MCF 10A (cell line): ENCODE measurements around the gene ABCA6. TPM values are rescaled to one million over a fixed set of nuclear protein-coding genes. Genes with fewer than 3 reads are reported as not detected.

Experiments
- BruUV-seq: library from RNA; stranded (reverse); fragments of 400-500 nt; replicated peaks from 2 replicates; lab custom pipeline; 2021; lab: Mats Ljungman, UMichigan
- CTCF ChIA-PET: fragments of 300-600 bp; sonication (Branson Sonifier 250); formaldehyde crosslinking; extraction: SDS; loops from one replicate; lab custom pipeline; 2021; ENCODE audit warnings: antibody characterized with exemption, inconsistent platforms; lab: Yijun Ruan, JAX
- POLR2A ChIA-PET: fragments of 300-600, 350-650 bp; sonication (Branson Sonifier 250); formaldehyde crosslinking; extraction: SDS; loops from one replicate; lab custom pipeline; 2020; ENCODE audit warnings: antibody characterized with exemption, inconsistent platforms; lab: Yijun Ruan, JAX
- DNase-seq: peaks from one replicate; pipeline ENCODE4 v3.0.0-alpha.2; 2018; ENCODE audit not compliant: unreplicated experiment
- H3K27ac Mint-ChIP-seq: one replicate; pipeline ENCODE4 v1.8.0; 2022; ENCODE audit warnings: mild to moderate bottlenecking, low read depth, mixed read lengths; ENCODE audit not compliant: unreplicated experiment
- H3K27me3 Mint-ChIP-seq: one replicate; pipeline ENCODE4 v1.8.0; 2022; ENCODE audit warnings: mixed read lengths; ENCODE audit not compliant: insufficient read depth, unreplicated experiment
- H3K36me3 Mint-ChIP-seq: one replicate; pipeline ENCODE4 v1.8.0; 2022; ENCODE audit warnings: mild to moderate bottlenecking, moderate library complexity, mixed read lengths; ENCODE audit not compliant: insufficient read depth, unreplicated experiment
- H3K4me1 Mint-ChIP-seq: one replicate; pipeline ENCODE4 v1.8.0; 2022; ENCODE audit warnings: mixed read lengths; ENCODE audit not compliant: insufficient read depth, unreplicated experiment
- H3K4me3 Mint-ChIP-seq: one replicate; pipeline ENCODE4 v1.8.0; 2022; ENCODE audit warnings: mild to moderate bottlenecking, moderate library complexity, mixed read lengths; ENCODE audit not compliant: unreplicated experiment
- H3K9me3 Mint-ChIP-seq: one replicate; pipeline ENCODE4 v1.8.0; 2022; ENCODE audit warnings: mixed read lengths; ENCODE audit not compliant: unreplicated experiment
- intact Hi-C: fragments of 100-400 bp; cut with micrococcal nuclease; formaldehyde crosslinking; loops from 2 replicates; pipeline ENCODE4 v1.14.1; 2022
- total RNA-seq: library from RNA; stranded (reverse); gene quantifications from 2 replicates; pipeline ENCODE4 v1.2.3, GENCODE V29; 2022
- TF ChIP-seq, protein P1 (sequence below): fragments of 200-600 bp; IDR thresholded peaks from one replicate; pipeline ENCODE4 v1.8.0; 2022; ENCODE audit warnings: antibody characterized with exemption, mild to moderate bottlenecking; ENCODE audit not compliant: unreplicated experiment

ABCA6 gene
- total RNA-seq, 1 experiment from 2014 or later: 34.5 TPM

DNA sequence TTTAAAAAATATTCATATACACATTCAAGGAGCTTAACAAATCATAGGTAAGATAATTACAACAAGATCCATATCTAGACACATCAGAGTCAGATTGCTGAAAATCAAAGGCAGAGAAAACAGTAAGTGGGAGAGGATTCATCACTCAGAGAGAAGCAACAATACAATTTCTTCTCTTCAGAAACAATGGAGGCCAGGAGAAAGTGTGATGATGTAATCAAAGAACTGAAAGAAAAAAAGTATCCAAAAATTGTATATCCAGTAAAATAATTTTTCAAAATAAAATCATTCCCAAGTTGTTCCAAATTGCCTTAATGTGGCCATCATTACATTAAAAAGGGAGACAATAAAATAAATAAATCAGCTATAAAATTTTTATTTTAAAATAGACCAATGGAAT, 17.7 kb upstream of the ABCA6 start:
- Mint-ChIP-seq H3K36me3 (no peaks in the 10 kb centered on the region), H3K4me3 (no peak overlapping the region), H3K4me1 (no peaks in the 10 kb centered on the region), H3K27ac (no peak overlapping the region), H3K27me3 (no peaks in the 10 kb centered on the region), H3K9me3 (no peaks in the 10 kb centered on the region)
- ChIA-PET POLR2A (interaction anchor here (0.9 to 1.7 kb wide), 2 partner anchors 9 to 11 kb away, joined by 3 to 4 read pairs; no protein-coding TSS in a partner anchor), CTCF (no interaction called here)
- intact Hi-C loops: no loop called here
- no TSS peak for BruUV-seq
- no peak for DNase-seq
- TF ChIP-seq, protein P1, sequence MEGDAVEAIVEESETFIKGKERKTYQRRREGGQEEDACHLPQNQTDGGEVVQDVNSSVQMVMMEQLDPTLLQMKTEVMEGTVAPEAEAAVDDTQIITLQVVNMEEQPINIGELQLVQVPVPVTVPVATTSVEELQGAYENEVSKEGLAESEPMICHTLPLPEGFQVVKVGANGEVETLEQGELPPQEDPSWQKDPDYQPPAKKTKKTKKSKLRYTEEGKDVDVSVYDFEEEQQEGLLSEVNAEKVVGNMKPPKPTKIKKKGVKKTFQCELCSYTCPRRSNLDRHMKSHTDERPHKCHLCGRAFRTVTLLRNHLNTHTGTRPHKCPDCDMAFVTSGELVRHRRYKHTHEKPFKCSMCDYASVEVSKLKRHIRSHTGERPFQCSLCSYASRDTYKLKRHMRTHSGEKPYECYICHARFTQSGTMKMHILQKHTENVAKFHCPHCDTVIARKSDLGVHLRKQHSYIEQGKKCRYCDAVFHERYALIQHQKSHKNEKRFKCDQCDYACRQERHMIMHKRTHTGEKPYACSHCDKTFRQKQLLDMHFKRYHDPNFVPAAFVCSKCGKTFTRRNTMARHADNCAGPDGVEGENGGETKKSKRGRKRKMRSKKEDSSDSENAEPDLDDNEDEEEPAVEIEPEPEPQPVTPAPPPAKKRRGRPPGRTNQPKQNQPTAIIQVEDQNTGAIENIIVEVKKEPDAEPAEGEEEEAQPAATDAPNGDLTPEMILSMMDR: no peak

DNA sequence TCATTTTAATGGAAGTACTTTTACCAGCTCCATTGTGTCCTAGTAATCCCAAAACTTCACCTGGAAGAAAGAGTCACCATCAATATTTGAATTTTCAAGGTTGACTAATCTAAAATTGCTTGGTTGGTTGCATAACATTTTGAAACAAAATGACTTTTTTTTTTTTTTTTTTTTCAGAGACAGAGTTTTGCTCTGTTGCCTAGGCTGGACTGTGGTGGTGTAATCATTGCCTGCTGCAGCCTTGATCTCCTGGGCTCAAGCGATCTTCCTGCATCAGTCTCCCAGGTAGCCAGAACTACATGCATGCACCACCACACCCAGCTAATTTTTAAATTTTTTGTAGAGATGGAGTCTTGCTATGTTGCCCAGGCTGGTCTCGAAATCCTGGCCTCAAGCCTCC, 12.6 kb upstream of the ABCA6 start:
- Mint-ChIP-seq H3K9me3 (peaks cover 7% of the 10 kb centered on the region), H3K4me1 (no peaks in the 10 kb centered on the region), H3K27me3 (no peaks in the 10 kb centered on the region), H3K36me3 (peaks cover 5% of the 10 kb centered on the region), H3K4me3 (no peak overlapping the region), H3K27ac (no peak overlapping the region)
- no TSS peak for BruUV-seq
- intact Hi-C loops: no loop called here
- CTCF ChIA-PET: no interaction called here
- no peak for DNase-seq
- POLR2A ChIA-PET: interaction anchor here (0.9 kb wide), 1 partner anchor 9 kb away, joined by 5 read pairs; no protein-coding TSS in a partner anchor
- TF ChIP-seq, protein P1: no peak

DNA sequence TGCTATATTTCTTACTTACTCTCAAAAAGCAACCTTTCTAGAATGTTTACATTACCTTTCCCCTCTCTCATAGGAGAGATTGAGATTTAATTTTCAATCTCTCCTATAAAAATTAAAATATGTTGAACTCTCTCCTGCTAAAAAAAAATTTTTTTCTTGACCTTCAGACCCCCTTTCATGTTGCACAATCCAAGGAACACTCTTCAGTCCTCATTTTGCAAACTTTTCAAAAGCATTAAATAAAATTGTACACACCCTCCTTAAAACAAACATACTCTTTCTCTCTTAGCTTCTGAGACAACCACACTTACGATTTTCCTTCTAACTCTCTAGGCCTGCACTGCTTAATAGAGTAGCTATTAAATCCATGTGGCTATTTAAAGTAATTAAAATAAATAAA, 8.6 kb upstream of the ABCA6 start:
- H3K27ac Mint-ChIP-seq: no peak overlapping the region
- peaks cover under 1% of the 10 kb centered on the region for H3K4me1 Mint-ChIP-seq
- H3K27me3 Mint-ChIP-seq: no peaks in the 10 kb centered on the region
- intact Hi-C loops: no loop called here
- peaks cover 5% of the 10 kb centered on the region for H3K36me3 Mint-ChIP-seq
- CTCF ChIA-PET: interaction anchor here (0.7 kb wide), 1 partner anchor 91 kb away, joined by 3 read pairs; no protein-coding TSS in a partner anchor
- no peak for DNase-seq
- POLR2A ChIA-PET: interaction anchor here (1.1 to 2.7 kb wide), 2 partner anchors 8 to 9 kb away, joined by 3 to 12 read pairs; partner anchors contain the start of gene ABCA6
- no TSS peak for BruUV-seq
- no peak overlapping the region for H3K4me3 Mint-ChIP-seq
- TF ChIP-seq, protein P1: no peak
- H3K9me3 Mint-ChIP-seq: peaks cover 7% of the 10 kb centered on the region

DNA sequence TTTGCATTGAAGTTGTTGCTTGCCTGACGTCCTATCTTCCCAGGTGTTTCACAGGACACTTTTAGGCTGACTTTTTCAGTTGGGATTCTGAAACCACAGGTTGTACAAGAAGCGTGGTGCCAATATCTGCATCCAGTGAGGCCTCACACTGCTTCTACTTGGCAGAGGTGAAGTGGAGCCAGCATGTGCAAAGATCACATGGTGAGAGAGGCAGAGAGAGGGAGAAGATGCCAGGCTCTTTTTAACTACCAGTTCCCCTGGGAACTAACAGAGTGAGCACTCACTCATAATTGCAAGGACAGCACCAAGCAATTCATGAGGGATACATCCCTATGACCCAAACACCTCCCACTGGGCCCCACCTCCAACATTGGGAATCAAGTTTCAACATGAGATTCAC, 5.8 kb upstream of the ABCA6 start:
- CTCF ChIA-PET: no interaction called here

More for the DNA sequence above, 5.8 kb upstream of the ABCA6 start:
- DNase-seq: no peak
- Mint-ChIP-seq H3K27me3 (no peaks in the 10 kb centered on the region), H3K4me3 (no peak overlapping the region), H3K4me1 (peaks cover 29% of the 10 kb centered on the region), H3K9me3 (peaks cover 22% of the 10 kb centered on the region), H3K27ac (no peak overlapping the region), H3K36me3 (peaks cover 5% of the 10 kb centered on the region)
- TF ChIP-seq, protein P1: no peak
- no TSS peak for BruUV-seq
- POLR2A ChIA-PET: no interaction called here
- intact Hi-C loops: no loop called here
